Measurements from ENCODE around the gene UGGT2. TPM values are rescaled to one million over a fixed set of nuclear protein-coding genes. Genes with fewer than 3 reads are reported as not detected.

UGGT2 gene
- total RNA-seq, 1 donor from 2014 or later = 47.5 TPM

DNA sequence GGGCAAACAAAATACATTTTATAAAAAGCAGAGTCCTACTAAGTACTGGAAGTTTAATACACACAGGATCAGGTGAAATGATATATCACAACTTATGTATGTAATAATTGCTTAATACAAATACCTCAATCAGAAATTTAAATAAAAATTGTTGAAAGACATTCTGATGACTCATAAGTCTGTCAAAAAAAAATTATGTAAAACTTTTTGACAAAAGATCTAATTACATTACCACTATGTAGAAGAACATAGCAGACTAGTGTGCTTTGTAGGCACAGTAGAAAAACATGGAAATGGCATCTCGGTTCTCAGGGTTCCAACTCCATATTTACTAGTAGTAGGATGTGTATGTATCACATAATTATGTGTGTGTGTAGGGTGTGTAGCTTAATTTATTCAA lies 220.1 kb downstream of the UGGT2 start:
- no peak overlapping the region for H3K4me3 Mint-ChIP-seq
- TF ChIP-seq, protein P1, sequence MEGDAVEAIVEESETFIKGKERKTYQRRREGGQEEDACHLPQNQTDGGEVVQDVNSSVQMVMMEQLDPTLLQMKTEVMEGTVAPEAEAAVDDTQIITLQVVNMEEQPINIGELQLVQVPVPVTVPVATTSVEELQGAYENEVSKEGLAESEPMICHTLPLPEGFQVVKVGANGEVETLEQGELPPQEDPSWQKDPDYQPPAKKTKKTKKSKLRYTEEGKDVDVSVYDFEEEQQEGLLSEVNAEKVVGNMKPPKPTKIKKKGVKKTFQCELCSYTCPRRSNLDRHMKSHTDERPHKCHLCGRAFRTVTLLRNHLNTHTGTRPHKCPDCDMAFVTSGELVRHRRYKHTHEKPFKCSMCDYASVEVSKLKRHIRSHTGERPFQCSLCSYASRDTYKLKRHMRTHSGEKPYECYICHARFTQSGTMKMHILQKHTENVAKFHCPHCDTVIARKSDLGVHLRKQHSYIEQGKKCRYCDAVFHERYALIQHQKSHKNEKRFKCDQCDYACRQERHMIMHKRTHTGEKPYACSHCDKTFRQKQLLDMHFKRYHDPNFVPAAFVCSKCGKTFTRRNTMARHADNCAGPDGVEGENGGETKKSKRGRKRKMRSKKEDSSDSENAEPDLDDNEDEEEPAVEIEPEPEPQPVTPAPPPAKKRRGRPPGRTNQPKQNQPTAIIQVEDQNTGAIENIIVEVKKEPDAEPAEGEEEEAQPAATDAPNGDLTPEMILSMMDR (IDR thresholded peaks at IDR 0.05; ENCODE audit: unreplicated experiment) = no peak
- DNase-seq (ENCODE audit: low spot score in 2 of 2, unreplicated experiment in 2 of 2) = no peak
- H3K27ac Mint-ChIP-seq = no peak overlapping the region
- H3K27me3 Mint-ChIP-seq (ENCODE audit: low read depth) = no peaks in the 10 kb centered on the region
- peaks cover 3% of the 10 kb centered on the region for H3K4me1 Mint-ChIP-seq
- H3K36me3 Mint-ChIP-seq = peaks cover 33% of the 10 kb centered on the region
- peaks cover 20% of the 10 kb centered on the region for H3K9me3 Mint-ChIP-seq

DNA sequence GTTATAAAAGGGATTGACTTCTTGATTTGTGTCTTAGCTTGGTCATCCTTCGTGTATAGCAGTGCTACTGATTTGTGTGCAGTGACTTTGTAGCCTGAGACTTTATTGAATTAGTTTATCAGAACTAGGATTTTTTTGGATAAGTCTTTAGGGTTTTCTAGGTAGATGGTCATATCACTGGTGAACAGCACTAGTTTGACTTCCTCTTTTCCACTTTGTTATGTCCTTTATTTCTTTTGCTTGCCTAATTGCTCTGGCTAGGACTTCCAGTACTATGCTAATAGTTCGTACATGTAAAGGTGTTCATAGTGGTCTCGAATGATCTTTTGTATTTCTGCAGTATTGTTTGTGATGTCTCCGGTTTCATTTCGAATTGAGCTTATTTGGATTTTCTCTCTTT lies 230.9 kb downstream of the UGGT2 start:
- Mint-ChIP-seq H3K36me3 (peaks cover 32% of the 10 kb centered on the region), H3K4me3 (no peak overlapping the region), H3K27ac (no peak overlapping the region), H3K4me1 (no peaks in the 10 kb centered on the region), H3K9me3 (peaks cover 43% of the 10 kb centered on the region), H3K27me3 (ENCODE audit: low read depth) (no peaks in the 10 kb centered on the region)
- TF ChIP-seq, protein P1 (IDR thresholded peaks at IDR 0.05; ENCODE audit: unreplicated experiment) = no peak
- no peak for DNase-seq (ENCODE audit: low spot score in 2 of 2, unreplicated experiment in 2 of 2)

DNA sequence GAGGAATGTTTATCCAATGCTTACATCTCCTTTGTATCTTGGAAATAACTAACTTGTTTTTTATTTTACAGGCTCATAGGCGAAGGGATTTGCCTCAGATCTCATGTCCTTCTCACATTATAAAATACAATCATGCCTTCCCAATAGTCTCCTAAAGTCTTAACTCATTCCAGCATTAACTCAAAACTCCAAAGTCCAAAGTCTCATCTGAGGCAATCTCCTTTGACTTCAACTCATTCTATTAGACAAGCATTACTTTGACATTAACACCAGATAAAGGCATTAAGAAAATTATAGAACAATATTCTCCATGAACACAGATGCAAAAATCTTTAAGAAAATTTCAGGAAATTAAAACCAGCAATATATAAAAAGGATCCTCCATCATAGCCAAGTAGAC lies 238.7 kb downstream of the UGGT2 start:
- Mint-ChIP-seq H3K27ac (no peak overlapping the region), H3K36me3 (peaks cover 47% of the 10 kb centered on the region), H3K4me1 (no peaks in the 10 kb centered on the region), H3K4me3 (no peak overlapping the region), H3K27me3 (ENCODE audit: low read depth) (no peaks in the 10 kb centered on the region), H3K9me3 (peaks cover 27% of the 10 kb centered on the region)
- TF ChIP-seq, protein P1 (IDR thresholded peaks at IDR 0.05; ENCODE audit: unreplicated experiment) = no peak
- DNase-seq (ENCODE audit: low spot score in 2 of 2, unreplicated experiment in 2 of 2) = no peak

DNA sequence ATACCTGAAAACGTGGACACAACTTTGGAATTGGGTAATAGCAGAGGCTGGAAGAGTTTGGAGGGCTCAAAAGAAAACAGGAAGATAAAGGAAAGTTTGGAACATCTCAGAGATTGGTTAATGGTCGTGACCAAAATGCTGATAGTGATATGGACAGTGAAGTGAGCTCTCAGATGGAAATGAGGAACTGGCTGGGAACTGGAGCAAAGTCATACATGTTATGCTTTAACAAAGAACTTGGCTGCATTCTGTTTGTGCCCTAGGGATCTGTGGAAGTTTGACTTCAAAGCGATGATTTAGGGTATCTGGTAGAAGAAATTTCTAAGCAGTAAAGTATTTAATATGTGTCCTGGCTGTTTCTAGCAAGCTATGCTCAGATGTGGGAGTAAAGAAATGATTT lies 240.1 kb downstream of the UGGT2 start:
- H3K27ac Mint-ChIP-seq = no peak overlapping the region

DNA sequence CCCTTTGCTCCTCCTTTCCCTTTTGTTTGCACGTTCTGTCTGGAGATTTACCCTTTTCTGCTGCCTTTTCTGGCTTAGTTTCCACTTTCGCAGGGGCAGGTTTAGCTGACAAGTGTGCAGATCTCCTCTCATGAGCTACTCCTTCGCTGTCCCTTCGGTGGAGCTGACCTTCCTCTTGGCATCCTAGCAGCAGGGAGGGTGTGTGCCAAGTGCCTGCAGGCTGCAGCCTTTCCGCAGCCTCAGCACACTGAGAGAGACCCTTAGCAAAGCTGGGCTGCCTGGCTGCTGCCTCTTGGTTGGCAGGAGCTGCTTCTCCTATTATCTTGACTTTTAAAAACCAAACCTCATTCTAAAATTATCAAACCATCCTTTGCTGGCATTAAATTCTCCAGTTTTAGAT lies 243.8 kb downstream of the UGGT2 start:
- H3K9me3 Mint-ChIP-seq = peaks cover 64% of the 10 kb centered on the region
- no peak overlapping the region for H3K27ac Mint-ChIP-seq
- peaks cover 66% of the 10 kb centered on the region for H3K36me3 Mint-ChIP-seq
- DNase-seq (ENCODE audit: low spot score in 2 of 2, unreplicated experiment in 2 of 2) = no peak
- H3K4me1 Mint-ChIP-seq = no peaks in the 10 kb centered on the region
- no peak overlapping the region for H3K4me3 Mint-ChIP-seq
- TF ChIP-seq, protein P1 (IDR thresholded peaks at IDR 0.05; ENCODE audit: unreplicated experiment) = no peak
- H3K27me3 Mint-ChIP-seq (ENCODE audit: low read depth) = no peaks in the 10 kb centered on the region

More for the DNA sequence above, 240.1 kb downstream of the UGGT2 start:
- H3K9me3 Mint-ChIP-seq = peaks cover 38% of the 10 kb centered on the region
- no peaks in the 10 kb centered on the region for H3K4me1 Mint-ChIP-seq
- H3K4me3 Mint-ChIP-seq = no peak overlapping the region
- no peak for DNase-seq (ENCODE audit: low spot score in 2 of 2, unreplicated experiment in 2 of 2)
- peaks cover 57% of the 10 kb centered on the region for H3K36me3 Mint-ChIP-seq
- TF ChIP-seq, protein P1 (IDR thresholded peaks at IDR 0.05; ENCODE audit: unreplicated experiment) = no peak
- H3K27me3 Mint-ChIP-seq (ENCODE audit: low read depth) = no peaks in the 10 kb centered on the region

DNA sequence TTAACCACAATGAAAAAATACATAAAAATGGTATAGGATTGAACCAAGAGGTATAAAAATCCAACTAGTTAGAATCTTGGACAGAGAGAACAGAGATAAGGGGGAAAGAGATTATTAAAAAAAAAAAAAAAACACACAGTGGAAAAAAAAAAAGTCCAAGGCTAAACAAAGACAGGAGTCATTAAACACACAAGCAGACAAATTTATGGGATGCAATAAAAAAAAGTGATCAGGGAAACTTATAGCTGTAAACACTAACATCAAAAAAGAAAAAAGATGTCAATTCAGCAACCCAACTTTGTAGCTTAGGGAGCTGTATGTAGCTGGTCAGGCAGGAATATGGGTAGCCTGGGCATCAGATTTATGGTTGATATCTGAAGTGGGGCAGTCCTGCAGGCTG lies 247.3 kb downstream of the UGGT2 start:
- TF ChIP-seq, protein P1 (IDR thresholded peaks at IDR 0.05; ENCODE audit: unreplicated experiment) = no peak
- Mint-ChIP-seq H3K36me3 (peaks cover 61% of the 10 kb centered on the region), H3K27ac (no peak overlapping the region), H3K27me3 (ENCODE audit: low read depth) (no peaks in the 10 kb centered on the region), H3K4me1 (no peaks in the 10 kb centered on the region), H3K9me3 (peaks cover 61% of the 10 kb centered on the region), H3K4me3 (no peak overlapping the region)
- DNase-seq (ENCODE audit: low spot score in 2 of 2, unreplicated experiment in 2 of 2) = no peak

Data from mesothelial cell of epicardium (in vitro differentiated cells).